ENCODE measurements around the gene GNAT1.

DNA sequence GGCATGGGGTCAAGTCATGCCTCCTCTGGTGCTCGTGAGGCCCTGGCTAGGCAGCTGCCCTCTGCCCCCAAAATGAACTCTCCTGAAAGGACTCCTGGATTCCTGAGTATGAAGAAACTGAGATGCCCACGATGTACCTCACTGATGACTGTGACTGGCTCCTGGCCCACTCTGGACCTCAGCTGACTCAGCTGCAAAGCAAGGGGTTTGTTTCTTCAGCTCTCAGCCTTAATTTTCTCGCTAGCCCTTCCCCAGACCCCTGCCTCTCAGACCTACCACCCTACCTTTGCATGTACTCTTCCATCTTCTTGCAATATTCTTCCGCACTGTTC lies 39.4 kb downstream of the GNAT1 start:
- TF ChIP-seq, protein P1, sequence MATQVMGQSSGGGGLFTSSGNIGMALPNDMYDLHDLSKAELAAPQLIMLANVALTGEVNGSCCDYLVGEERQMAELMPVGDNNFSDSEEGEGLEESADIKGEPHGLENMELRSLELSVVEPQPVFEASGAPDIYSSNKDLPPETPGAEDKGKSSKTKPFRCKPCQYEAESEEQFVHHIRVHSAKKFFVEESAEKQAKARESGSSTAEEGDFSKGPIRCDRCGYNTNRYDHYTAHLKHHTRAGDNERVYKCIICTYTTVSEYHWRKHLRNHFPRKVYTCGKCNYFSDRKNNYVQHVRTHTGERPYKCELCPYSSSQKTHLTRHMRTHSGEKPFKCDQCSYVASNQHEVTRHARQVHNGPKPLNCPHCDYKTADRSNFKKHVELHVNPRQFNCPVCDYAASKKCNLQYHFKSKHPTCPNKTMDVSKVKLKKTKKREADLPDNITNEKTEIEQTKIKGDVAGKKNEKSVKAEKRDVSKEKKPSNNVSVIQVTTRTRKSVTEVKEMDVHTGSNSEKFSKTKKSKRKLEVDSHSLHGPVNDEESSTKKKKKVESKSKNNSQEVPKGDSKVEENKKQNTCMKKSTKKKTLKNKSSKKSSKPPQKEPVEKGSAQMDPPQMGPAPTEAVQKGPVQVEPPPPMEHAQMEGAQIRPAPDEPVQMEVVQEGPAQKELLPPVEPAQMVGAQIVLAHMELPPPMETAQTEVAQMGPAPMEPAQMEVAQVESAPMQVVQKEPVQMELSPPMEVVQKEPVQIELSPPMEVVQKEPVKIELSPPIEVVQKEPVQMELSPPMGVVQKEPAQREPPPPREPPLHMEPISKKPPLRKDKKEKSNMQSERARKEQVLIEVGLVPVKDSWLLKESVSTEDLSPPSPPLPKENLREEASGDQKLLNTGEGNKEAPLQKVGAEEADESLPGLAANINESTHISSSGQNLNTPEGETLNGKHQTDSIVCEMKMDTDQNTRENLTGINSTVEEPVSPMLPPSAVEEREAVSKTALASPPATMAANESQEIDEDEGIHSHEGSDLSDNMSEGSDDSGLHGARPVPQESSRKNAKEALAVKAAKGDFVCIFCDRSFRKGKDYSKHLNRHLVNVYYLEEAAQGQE (IDR thresholded peaks at IDR 0.05; ENCODE audit: insufficient read depth in 1 of 2, low read depth in 2 of 2, low read length in 2 of 2) = no peak
- TF ChIP-seq POLR2AphosphoS5 (IDR thresholded peaks at IDR 0.05; ENCODE audit: low read depth, low read length) (no peak), TAF1 (IDR thresholded peaks at IDR 0.05; ENCODE audit: borderline replicate concordance, insufficient read depth, low read length) (no peak), SIN3A (IDR thresholded peaks at IDR 0.05; ENCODE audit: borderline replicate concordance, insufficient read depth, low read length) (no peak), FOXP2 (optimal IDR thresholded peaks at IDR 0.05; ENCODE audit: borderline replicate concordance, extremely low read depth, extremely low read length, insufficient read depth) (no peak)
